B cell (primary cell): ENCODE measurements around the gene HOXC4. TPM values are rescaled to one million over a fixed set of nuclear protein-coding genes. Genes with fewer than 3 reads are reported as not detected.

Experiments
- ATAC-seq: fragments of 200-7000 bp; cut with Tn5 transposase; one replicate; pipeline ENCODE4 v1.10.0; 2021; ENCODE audit warnings: low read depth, mild to moderate bottlenecking, moderate number of reproducible peaks, moderate library complexity
- CTCF ChIA-PET: fragments of 350-600 bp; sonication (Branson Sonifier 250); formaldehyde crosslinking; loops from one replicate; lab custom pipeline; 2021; ENCODE audit warnings: antibody characterized with exemption, inconsistent platforms; lab: Charles Lee
- POLR2A ChIA-PET: fragments of 350-600 bp; sonication (Branson Sonifier 250); formaldehyde crosslinking; loops from one replicate; lab custom pipeline; 2021; ENCODE audit warnings: antibody characterized with exemption; lab: Charles Lee
- DNase-seq: peaks from one replicate; pipeline ENCODE4 v3.0.0; 2013
- H2AFZ ChIP-seq: 2 replicates; pipeline ENCODE4 v1.6.1; 2012; ENCODE audit warnings: mild to moderate bottlenecking, low read depth, low read length; ENCODE audit not compliant: insufficient read depth, poor library complexity, severe bottlenecking
- H3K27ac ChIP-seq, 2 donors: 1 replicate in 1 of 2; 2 replicates in 1 of 2; pipeline ENCODE4 v1.5.1; 2012 to 2013; ENCODE audit warnings: low read length in 2 of 2, mild to moderate bottlenecking in 2 of 2, moderate library complexity in 1 of 2
- H3K27me3 ChIP-seq, 4 experiments: fragments of 200-600 bp in 1 of 4; sonication (generic) in 1 of 4; replicated peaks in 1 of 4; 1 replicate in 2 of 4; 2 replicates in 2 of 4; pipeline versions ENCODE4 v1.6.1 to v1.7.0; 2013 to 2016; ENCODE audit warnings: low read length in 3 of 4, mild to moderate bottlenecking in 2 of 4, mixed read lengths in 1 of 4, moderate library complexity in 1 of 4; ENCODE audit not compliant: insufficient read depth in 4 of 4, control insufficient read depth in 3 of 4; ENCODE audit errors: control extremely low read depth in 1 of 4
- H3K36me3 ChIP-seq, 2 experiments: replicated peaks in 1 of 2; 1 replicate in 1 of 2; 2 replicates in 1 of 2; pipeline versions ENCODE4 v1.6.1 to v1.7.1; 2013; ENCODE audit warnings: low read length in 1 of 2; ENCODE audit not compliant: insufficient read depth in 2 of 2, control insufficient read depth in 1 of 2; ENCODE audit errors: control extremely low read depth in 1 of 2, extremely low read depth in 1 of 2
- H3K4me1 ChIP-seq, 2 donors: fragments of 200-600 bp in 1 of 2; sonication (generic) in 1 of 2; 1 replicate in 1 of 2; 2 replicates in 1 of 2; pipeline versions ENCODE4 v1.5.1 to v1.6.1; 2013 to 2017; ENCODE audit warnings: low read length in 2 of 2; ENCODE audit not compliant: control insufficient read depth in 2 of 2, insufficient read depth in 2 of 2
- H3K4me2 ChIP-seq: replicated peaks from 2 replicates; pipeline ENCODE3; 2012; ENCODE audit warnings: mild to moderate bottlenecking, low read depth, low read length; ENCODE audit not compliant: poor library complexity, severe bottlenecking
- H3K4me3 ChIP-seq, 5 experiments: fragments of 200-600 bp in 1 of 5; sonication (generic) in 1 of 5; 1 replicate in 3 of 5; 2 replicates in 2 of 5; pipeline versions ENCODE4 v1.5.1 to v1.7.0; 2011 to 2016; ENCODE audit warnings: low read length in 4 of 5, mild to moderate bottlenecking in 4 of 5, low read depth in 2 of 5, control low read depth in 1 of 5, moderate library complexity in 1 of 5; ENCODE audit not compliant: insufficient read depth in 1 of 5; ENCODE audit errors: control extremely low read depth in 1 of 5, extremely low read depth in 1 of 5
- H3K79me2 ChIP-seq: fragments of 200-600 bp; sonication (generic); one replicate; pipeline ENCODE4 v1.6.0; 2016; ENCODE audit warnings: low read length; ENCODE audit not compliant: control insufficient read depth, insufficient read depth
- H3K9ac ChIP-seq: fragments of 200-600 bp; sonication (generic); 2 replicates; pipeline ENCODE4 v1.6.1; 2017; ENCODE audit warnings: mild to moderate bottlenecking, low read length, moderate library complexity
- H3K9me3 ChIP-seq, 3 donors: one replicate each; pipeline versions ENCODE4 v1.6.1 to v1.7.1; 2013; ENCODE audit warnings: low read length in 2 of 3; ENCODE audit not compliant: control insufficient read depth in 2 of 3, insufficient read depth in 1 of 3; ENCODE audit errors: control extremely low read depth in 1 of 3
- H4K20me1 ChIP-seq: 2 replicates; pipeline ENCODE4 v1.6.0; 2012; ENCODE audit warnings: mild to moderate bottlenecking, low read length; ENCODE audit not compliant: insufficient read depth, control insufficient read depth, poor library complexity, severe bottlenecking
- H3K27ac Mint-ChIP-seq: one replicate; pipeline ENCODE4 v1.8.0; 2021; ENCODE audit warnings: mixed read lengths
- H3K27me3 Mint-ChIP-seq: one replicate; pipeline ENCODE4 v1.8.0; 2021; ENCODE audit warnings: mixed read lengths
- H3K4me1 Mint-ChIP-seq: one replicate; pipeline ENCODE4 v1.8.0; 2021; ENCODE audit warnings: mixed read lengths
- H3K4me3 Mint-ChIP-seq: one replicate; pipeline ENCODE4 v1.8.0; 2021; ENCODE audit warnings: mixed read lengths
- H3K9me3 Mint-ChIP-seq: one replicate; pipeline ENCODE4 v1.8.0; 2022; ENCODE audit warnings: mixed read lengths; ENCODE audit not compliant: insufficient read depth
- EZH2 ChIP-seq: IDR thresholded peaks from 2 replicates; pipeline ENCODE4 v1.6.1; 2012; ENCODE audit warnings: borderline replicate concordance, low read depth, mild to moderate bottlenecking, moderate library complexity, low read length; ENCODE audit not compliant: insufficient read depth, poor library complexity, severe bottlenecking
- WGBS: methylation state at CpG from one replicate; pipeline ENCODE4 v1.1.5; 2013; ENCODE audit warnings: missing lambda C conversion rate; ENCODE audit not compliant: insufficient coverage; 5-methylcytosine and 5-hydroxymethylcytosine counted together
- intact Hi-C: fragments of 100-400 bp; cut with micrococcal nuclease; formaldehyde crosslinking; loops from one replicate; pipeline ENCODE4 v1.10.0; 2022
- polyA plus RNA-seq: library from polyadenylated mRNA; depleted of rRNA; stranded (reverse); fragments of >200 nt; gene quantifications from 2 replicates; pipeline ENCODE4 v1.2.3, GENCODE V29; 2012
- total RNA-seq, 2 donors: library from RNA; stranded (reverse); fragments of 120-200 nt in 1 of 2; gene quantifications; 1 replicate in 1 of 2; 2 replicates in 1 of 2; pipeline versions ENCODE4 v1.2.3 to v1.2.4, GENCODE V29; 2013 to 2022
- TF ChIP-seq, protein P1 (sequence below): fragments of 200-600 bp; IDR thresholded peaks from one replicate; pipeline ENCODE4 v1.8.0; 2022; ENCODE audit warnings: antibody characterized with exemption, mild to moderate bottlenecking

HOXC4 gene
- total and polyA plus RNA-seq, 2 donors (not counting 1 experiment from before 2014, with no cell fraction given) = 4.3 to 6.5 TPM

DNA sequence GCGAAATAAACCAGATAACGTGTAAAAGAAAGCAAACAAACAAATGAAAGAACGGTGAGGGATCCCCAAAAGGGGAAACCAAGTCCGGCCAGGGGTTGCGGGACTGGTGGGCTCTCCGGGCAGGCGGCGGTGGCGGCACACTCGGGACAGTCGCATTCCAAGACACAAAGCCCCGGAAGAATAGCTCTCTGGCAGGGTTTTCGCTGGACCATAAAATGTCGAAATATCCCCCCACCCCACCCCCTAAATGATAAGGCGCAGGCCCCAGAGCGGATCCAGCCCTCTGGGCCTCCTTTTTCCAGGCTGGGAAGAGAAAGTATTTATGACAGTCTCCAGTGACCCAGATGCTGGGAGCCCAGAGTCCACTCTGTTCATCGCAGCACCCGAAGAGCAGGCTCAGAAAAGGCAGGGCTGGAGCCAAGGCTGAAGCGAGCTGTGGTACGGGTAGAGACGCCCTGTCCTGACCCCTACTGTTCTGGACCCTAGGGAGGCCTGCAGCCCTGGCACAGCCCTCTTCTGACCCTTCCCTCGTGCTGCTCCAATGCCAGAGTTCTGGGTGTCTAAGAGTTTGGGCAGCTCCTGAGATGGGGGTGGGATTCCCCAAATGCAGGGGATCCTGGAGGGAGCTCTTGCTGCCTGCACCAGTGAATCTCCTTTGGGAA lies 46.9 kb upstream of the HOXC4 start:
- H3K9me3 Mint-ChIP-seq = no peaks in the 10 kb centered on the region
- POLR2A ChIA-PET = interaction anchor here (0.6 to 1.0 kb wide), 3 partner anchors 25 to 210 kb away, joined by 3 to 4 read pairs (median 3); no protein-coding TSS in a partner anchor
- Histone ChIP-seq H3K4me1 (peaks cover 30 to 55% of the 10 kb centered on the region in 2 donors), H3K4me2 (peak overlapping the region; percentile 92), H4K20me1 (no peaks in the 10 kb centered on the region), H3K36me3 (no peaks in the 10 kb centered on the region), H3K9ac (peak overlapping the region; percentile 59), H3K4me3 (peak overlapping the region in 4 of 5 experiments; percentile 37 to 65 (median 50)), H2AFZ (peak overlapping the region; percentile 62), H3K27me3 (peaks cover 0 to 96% (median 82%) of the 10 kb centered on the region in 4 experiments), H3K9me3 (peaks cover 0 to 44% (median 0%) of the 10 kb centered on the region in 3 donors), H3K79me2 (no peaks in the 10 kb centered on the region), H3K27ac (no peak overlapping the region)
- H3K27me3 Mint-ChIP-seq = peaks cover 74% of the 10 kb centered on the region
- peaks cover 32% of the 10 kb centered on the region for H3K4me1 Mint-ChIP-seq
- TF ChIP-seq, protein P1, sequence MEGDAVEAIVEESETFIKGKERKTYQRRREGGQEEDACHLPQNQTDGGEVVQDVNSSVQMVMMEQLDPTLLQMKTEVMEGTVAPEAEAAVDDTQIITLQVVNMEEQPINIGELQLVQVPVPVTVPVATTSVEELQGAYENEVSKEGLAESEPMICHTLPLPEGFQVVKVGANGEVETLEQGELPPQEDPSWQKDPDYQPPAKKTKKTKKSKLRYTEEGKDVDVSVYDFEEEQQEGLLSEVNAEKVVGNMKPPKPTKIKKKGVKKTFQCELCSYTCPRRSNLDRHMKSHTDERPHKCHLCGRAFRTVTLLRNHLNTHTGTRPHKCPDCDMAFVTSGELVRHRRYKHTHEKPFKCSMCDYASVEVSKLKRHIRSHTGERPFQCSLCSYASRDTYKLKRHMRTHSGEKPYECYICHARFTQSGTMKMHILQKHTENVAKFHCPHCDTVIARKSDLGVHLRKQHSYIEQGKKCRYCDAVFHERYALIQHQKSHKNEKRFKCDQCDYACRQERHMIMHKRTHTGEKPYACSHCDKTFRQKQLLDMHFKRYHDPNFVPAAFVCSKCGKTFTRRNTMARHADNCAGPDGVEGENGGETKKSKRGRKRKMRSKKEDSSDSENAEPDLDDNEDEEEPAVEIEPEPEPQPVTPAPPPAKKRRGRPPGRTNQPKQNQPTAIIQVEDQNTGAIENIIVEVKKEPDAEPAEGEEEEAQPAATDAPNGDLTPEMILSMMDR = no peak
- no peak for TF ChIP-seq EZH2
- peak overlapping the region; percentile 82 for H3K4me3 Mint-ChIP-seq
- DNase-seq (no peak), ATAC-seq (no peak)
- WGBS = 8% methylated on average over 19 of the region's 22 CpGs
- intact Hi-C loops = loop anchor here (1.0 to 10.0 kb wide), 6 partner anchors 46 to 358 kb away; partner anchors contain the start of genes CBX5, GPR84, HNRNPA1 and HOXC4
- peak overlapping the region; percentile 0 for H3K27ac Mint-ChIP-seq
- CTCF ChIA-PET = interaction anchor here (0.9 to 6.7 kb wide), 21 partner anchors 8 to 394 kb away, joined by 3 to 159 read pairs (median 6); partner anchors contain the start of genes HOXC4, HOXC5, HOXC6 and SMUG1
